Liver (tissue), 9 donors: ENCODE results near the gene ELAC2. TPM values are rescaled to one million over a fixed set of nuclear protein-coding genes. Genes with fewer than 3 reads are reported as not detected.
A peak's percentile ranks its signal among the peaks of the same experiment; 100 is the strongest.

Experiments used
- DNase-seq: peaks from one replicate; pipeline ENCODE4 v3.0.0-alpha.2; 2017; ENCODE audit warnings: low spot score
- H3K27ac ChIP-seq, 2 donors: one replicate each; pipeline ENCODE4 v1.7.0; 2013; ENCODE audit warnings: inconsistent platforms in 2 of 2, low read length in 2 of 2, control low read depth in 1 of 2, low read depth in 1 of 2, mild to moderate bottlenecking in 1 of 2
- H3K27me3 ChIP-seq, 4 donors: one replicate each; pipeline versions ENCODE4 v1.6.1 to v1.7.0; 2013; ENCODE audit warnings: low read length in 3 of 4, inconsistent platforms in 1 of 4, mild to moderate bottlenecking in 1 of 4, moderate library complexity in 1 of 4; ENCODE audit not compliant: control insufficient read depth in 4 of 4, insufficient read depth in 4 of 4
- H3K36me3 ChIP-seq, 4 donors: one replicate each; pipeline versions ENCODE4 v1.6.1 to v1.7.0; 2013; ENCODE audit warnings: low read length in 3 of 4, mild to moderate bottlenecking in 3 of 4, low read depth in 1 of 4, moderate library complexity in 1 of 4; ENCODE audit not compliant: control insufficient read depth in 4 of 4, insufficient read depth in 3 of 4
- H3K4me1 ChIP-seq, 4 donors: one replicate each; pipeline versions ENCODE4 v1.6.1 to v1.7.0; 2013; ENCODE audit warnings: low read length in 3 of 4, mild to moderate bottlenecking in 3 of 4, moderate library complexity in 1 of 4; ENCODE audit not compliant: control insufficient read depth in 4 of 4, insufficient read depth in 4 of 4
- H3K4me3 ChIP-seq, 3 donors: one replicate each; pipeline versions ENCODE4 v1.6.1 to v1.7.0; 2013; ENCODE audit warnings: low read length in 3 of 3, control low read depth in 1 of 3, low read depth in 1 of 3, mild to moderate bottlenecking in 1 of 3
- H3K9ac ChIP-seq, 2 donors: one replicate each; pipeline ENCODE4 v1.7.0; 2013; ENCODE audit warnings: low read length in 2 of 2, mild to moderate bottlenecking in 2 of 2, moderate library complexity in 2 of 2, control low read depth in 1 of 2, low read depth in 1 of 2
- H3K9me3 ChIP-seq, 4 donors: one replicate each; pipeline versions ENCODE4 v1.6.1 to v1.7.0; 2013; ENCODE audit warnings: low read length in 3 of 4; ENCODE audit not compliant: control insufficient read depth in 4 of 4
- FOXA1 ChIP-seq: IDR thresholded peaks from 2 replicates; pipeline ENCODE4 v1.6.1; 2016; ENCODE audit warnings: antibody characterized with exemption
- HNF4A ChIP-seq, 2 donors: conservative IDR thresholded peaks; 2 replicates each; pipeline ENCODE4 v1.6.1; 2016; ENCODE audit warnings: antibody characterized with exemption in 2 of 2, mild to moderate bottlenecking in 2 of 2
- HNF4G ChIP-seq: IDR thresholded peaks from 2 replicates; pipeline ENCODE4 v1.6.1; 2016; ENCODE audit warnings: antibody characterized with exemption
- JUND ChIP-seq, 2 donors: IDR thresholded peaks; 2 replicates each; pipeline ENCODE4 v1.6.1; 2016; ENCODE audit warnings: antibody characterized with exemption in 2 of 2
- RAD21 ChIP-seq, 2 donors: IDR thresholded peaks; 2 replicates each; pipeline ENCODE4 v1.6.1; 2016; ENCODE audit warnings: antibody characterized with exemption in 2 of 2, mild to moderate bottlenecking in 2 of 2
- REST ChIP-seq: IDR thresholded peaks from 2 replicates; pipeline ENCODE4 v1.6.1; 2016; ENCODE audit warnings: antibody characterized with exemption, mild to moderate bottlenecking
- SP1 ChIP-seq: IDR thresholded peaks from 2 replicates; pipeline ENCODE4 v1.6.1; 2018; ENCODE audit warnings: antibody characterized with exemption, mild to moderate bottlenecking
- TAF1 ChIP-seq: conservative IDR thresholded peaks from 2 replicates; pipeline ENCODE4 v1.6.1; 2016; ENCODE audit warnings: antibody characterized with exemption, mild to moderate bottlenecking
- YY1 ChIP-seq: IDR thresholded peaks from 2 replicates; pipeline ENCODE4 v1.6.1; 2016; ENCODE audit warnings: antibody characterized with exemption, mild to moderate bottlenecking
- ZBTB33 ChIP-seq: IDR thresholded peaks from 2 replicates; pipeline ENCODE4 v1.6.1; 2016; ENCODE audit warnings: antibody characterized with exemption
- WGBS: extraction: QIAGEN DNeasy Blood & Tissue Kit; methylation state at CpG from one replicate; pipeline ENCODE4 v1.1.7; 2013; 5-methylcytosine and 5-hydroxymethylcytosine counted together
- polyA plus RNA-seq, 2 donors: library from polyadenylated mRNA; stranded (reverse) in 1 of 2; unstranded in 1 of 2; fragments of 200-250 nt in 1 of 2; fragments of >200 nt in 1 of 2; fragmentation: Nextera tagmentation in 1 of 2; extraction: Ambion mirVana in 1 of 2; gene quantifications; one replicate each; pipeline versions ENCODE4 v1.2.1 to v1.2.3, GENCODE V29; 2013 to 2015
- total RNA-seq, 2 donors: library from RNA; depleted of rRNA; stranded (reverse); fragments of >200 nt; gene quantifications; one replicate each; pipeline ENCODE4 v1.2.3, GENCODE V29; 2014
- TF ChIP-seq, protein P1 (sequence below): fragments of 150-350 bp; IDR thresholded peaks from 2 replicates; pipeline ENCODE4 v1.5.1; 2017; ENCODE audit warnings: improper control_type of control experiment, low read depth, low read length; ENCODE audit not compliant: missing input control
- donor health status: healthy.
- donor health status: healthy.
- donor health status: healthy.
- donor health status: healthy.
- donor health status: healthy.

ELAC2 gene
- total and polyA plus RNA-seq, 4 donors: 26.5 to 54.1 (median 36.2) TPM

GRCh38 chr17:13031718-13032350, 14.0 kb upstream of the ELAC2 start:
- Histone ChIP-seq H3K27ac (no peak overlapping the region), H3K9ac (no peak overlapping the region), H3K27me3 (no peaks in the 10 kb centered on the region), H3K36me3 (no peaks in the 10 kb centered on the region), H3K4me3 (no peak overlapping the region), H3K4me1 (no peaks in the 10 kb centered on the region), H3K9me3 (peaks cover 3 to 10% (median 6%) of the 10 kb centered on the region in 4 donors)
- WGBS: 37% methylated on average over 16 of the region's 16 CpGs
- DNase-seq: peak; percentile 41
- TF ChIP-seq RAD21 (IDR thresholded peaks at IDR 0.05): peak; percentile 55 to 72
- TF ChIP-seq, protein P1, sequence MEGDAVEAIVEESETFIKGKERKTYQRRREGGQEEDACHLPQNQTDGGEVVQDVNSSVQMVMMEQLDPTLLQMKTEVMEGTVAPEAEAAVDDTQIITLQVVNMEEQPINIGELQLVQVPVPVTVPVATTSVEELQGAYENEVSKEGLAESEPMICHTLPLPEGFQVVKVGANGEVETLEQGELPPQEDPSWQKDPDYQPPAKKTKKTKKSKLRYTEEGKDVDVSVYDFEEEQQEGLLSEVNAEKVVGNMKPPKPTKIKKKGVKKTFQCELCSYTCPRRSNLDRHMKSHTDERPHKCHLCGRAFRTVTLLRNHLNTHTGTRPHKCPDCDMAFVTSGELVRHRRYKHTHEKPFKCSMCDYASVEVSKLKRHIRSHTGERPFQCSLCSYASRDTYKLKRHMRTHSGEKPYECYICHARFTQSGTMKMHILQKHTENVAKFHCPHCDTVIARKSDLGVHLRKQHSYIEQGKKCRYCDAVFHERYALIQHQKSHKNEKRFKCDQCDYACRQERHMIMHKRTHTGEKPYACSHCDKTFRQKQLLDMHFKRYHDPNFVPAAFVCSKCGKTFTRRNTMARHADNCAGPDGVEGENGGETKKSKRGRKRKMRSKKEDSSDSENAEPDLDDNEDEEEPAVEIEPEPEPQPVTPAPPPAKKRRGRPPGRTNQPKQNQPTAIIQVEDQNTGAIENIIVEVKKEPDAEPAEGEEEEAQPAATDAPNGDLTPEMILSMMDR: peak; percentile 77
- no peak for TF ChIP-seq SP1

DNA sequence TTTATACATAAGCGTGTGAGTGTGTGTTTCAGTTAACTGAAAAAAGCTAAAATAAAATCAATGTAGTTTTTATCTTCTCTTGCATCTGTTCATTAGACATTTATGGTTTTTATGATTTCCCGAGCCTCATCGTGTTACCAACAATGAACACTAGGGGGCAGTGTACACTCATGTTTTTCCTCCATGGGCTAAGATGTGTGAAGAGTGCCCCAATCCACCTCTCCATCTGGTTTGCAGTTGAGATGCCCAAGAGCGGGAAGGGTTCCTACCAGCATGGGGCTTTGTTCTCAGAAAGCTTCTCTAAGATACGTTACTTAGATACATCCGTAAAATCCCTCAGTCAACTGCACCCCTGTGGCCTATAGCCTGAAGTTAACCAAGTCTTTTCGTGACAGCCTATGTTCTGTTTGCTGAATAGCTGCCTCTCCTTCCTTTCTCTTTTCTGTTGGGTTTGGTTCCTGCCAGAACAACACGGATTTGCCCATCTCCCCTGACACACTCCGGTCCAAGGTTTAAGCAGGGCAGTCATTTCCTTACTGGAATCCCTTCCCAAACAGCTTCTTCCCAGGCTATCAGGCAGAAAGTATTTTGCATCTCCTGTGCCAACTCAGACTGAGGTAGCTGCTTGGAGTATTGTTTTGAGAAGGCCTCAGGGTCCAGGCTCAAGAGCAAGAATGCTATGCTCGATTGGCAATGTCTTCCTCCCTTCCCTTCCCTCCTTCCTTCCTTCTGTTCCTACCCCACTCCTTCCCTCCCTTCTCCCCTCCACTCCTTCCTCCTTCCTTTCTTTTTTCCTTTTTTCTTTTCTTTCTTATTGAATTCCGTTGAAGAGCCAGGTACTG, 12.9 kb upstream of the ELAC2 start:
- Histone ChIP-seq H3K9ac (no peak overlapping the region), H3K9me3 (peaks cover 2 to 5% (median 3%) of the 10 kb centered on the region in 4 donors), H3K36me3 (no peaks in the 10 kb centered on the region), H3K27ac (no peak overlapping the region), H3K4me3 (no peak overlapping the region), H3K27me3 (no peaks in the 10 kb centered on the region), H3K4me1 (no peaks in the 10 kb centered on the region)
- DNase-seq: peak; percentile 43
- TF ChIP-seq JUND (IDR thresholded peaks at IDR 0.05): no peak
- peak; percentile 56 to 71 for TF ChIP-seq RAD21 (IDR thresholded peaks at IDR 0.05)
- TF ChIP-seq, protein P1: peak; percentile 72
- 62% methylated on average over 11 of the region's 11 CpGs for WGBS

DNA sequence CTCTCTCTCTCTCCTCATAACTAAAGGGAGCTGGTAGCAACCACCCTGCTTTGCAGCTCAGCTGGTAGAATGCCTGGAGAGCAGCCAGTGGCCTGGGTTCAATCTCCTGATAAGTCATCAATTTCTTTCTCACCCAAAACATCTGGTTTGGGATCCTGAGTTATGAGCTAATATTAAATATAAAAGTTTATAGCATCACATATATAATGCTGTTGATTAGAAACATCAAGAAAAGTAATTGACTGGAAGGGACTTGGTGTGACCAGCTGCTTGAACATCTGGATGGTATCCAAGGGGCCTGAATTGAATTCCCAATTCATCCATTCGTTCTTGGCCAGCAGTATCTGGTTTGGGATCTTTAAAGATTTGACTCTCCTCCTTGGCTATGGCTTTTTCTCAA, 12.2 kb upstream of the ELAC2 start:
- H3K4me1 ChIP-seq: no peaks in the 10 kb centered on the region
- H3K9ac ChIP-seq: no peak overlapping the region
- no peak for DNase-seq
- no peak overlapping the region for H3K27ac ChIP-seq
- 72% methylated on average over 1 of the region's 1 CpG for WGBS
- H3K4me3 ChIP-seq: no peak overlapping the region
- H3K9me3 ChIP-seq: no peaks in the 10 kb centered on the region
- H3K36me3 ChIP-seq: no peaks in the 10 kb centered on the region
- H3K27me3 ChIP-seq: no peaks in the 10 kb centered on the region
- TF ChIP-seq TAF1 (no peak), HNF4G (no peak), FOXA1 (no peak), HNF4A (conservative IDR thresholded peaks at IDR 0.05) (no peak), YY1 (no peak), RAD21 (IDR thresholded peaks at IDR 0.05) (no peak), ZBTB33 (no peak), REST (no peak)
